Ovary (tissue), 9 donors: ENCODE results near the gene INVS. TPM values are rescaled to one million over a fixed set of nuclear protein-coding genes. Genes with fewer than 3 reads are reported as not detected.
"Not testable (repeated sequence)": the region's sequence is repeated elsewhere in the genome, so short reads cannot be mapped to it uniquely, and the experiment has no call there.

Experiments used
- DNase-seq, 5 donors: peaks; one replicate each; pipeline ENCODE4 v3.0.0-alpha.2; 2019 to 2020
- H3K27ac ChIP-seq, 2 donors: fragments of 200-600 bp; one replicate each; pipeline versions ENCODE4 v1.5.1 to v1.8.0; 2019 to 2022
- H3K27me3 ChIP-seq: fragments of 200-600 bp; one replicate; pipeline ENCODE4 v1.8.0; 2022
- H3K36me3 ChIP-seq: fragments of 200-600 bp; sonication (generic); one replicate; pipeline ENCODE4 v1.5.1; 2019
- H3K4me1 ChIP-seq: one replicate; pipeline ENCODE4 v1.8.1; 2013; ENCODE audit warnings: mild to moderate bottlenecking, moderate library complexity; ENCODE audit not compliant: insufficient read depth
- H3K4me3 ChIP-seq: fragments of 200-600 bp; sonication (generic); one replicate; pipeline ENCODE4 v1.5.1; 2017
- H3K9me3 ChIP-seq, 2 donors: fragments of 200-600 bp in 1 of 2; sonication (generic) in 1 of 2; one replicate each; pipeline versions ENCODE4 v1.5.1 to v1.8.1; 2013 to 2019; ENCODE audit warnings: mild to moderate bottlenecking in 1 of 2, moderate library complexity in 1 of 2
- CTCF ChIP-seq, 3 donors: fragments of 450-650 bp in 2 of 3; fragments of 200-600 bp in 1 of 3; IDR thresholded peaks; one replicate each; pipeline versions ENCODE4 v1.5.1 to v1.8.0; 2016 to 2022; ENCODE audit warnings: antibody characterized with exemption in 3 of 3, mild to moderate bottlenecking in 1 of 3
- EP300 ChIP-seq: sonication (generic); formaldehyde crosslinking; IDR thresholded peaks from one replicate; pipeline ENCODE4 v1.6.1; 2017; ENCODE audit warnings: antibody characterized with exemption
- POLR2A ChIP-seq: fragments of 450-650 bp; IDR thresholded peaks from one replicate; pipeline ENCODE4 v1.6.1; 2017; ENCODE audit warnings: antibody characterized with exemption, mild to moderate bottlenecking, moderate library complexity
- WGBS, 3 donors: extraction: QIAGEN DNeasy Blood & Tissue Kit in 1 of 3; methylation state at CpG; one replicate each; pipeline versions ENCODE4 v1.1.5 to v1.1.7; 2013 to 2017; 5-methylcytosine and 5-hydroxymethylcytosine counted together
- intact Hi-C, 4 donors: fragments of 100-400 bp; cut with DNase I; formaldehyde crosslinking; loops; one replicate each; pipeline versions ENCODE4 v1.11.0 to v1.15.1; 2022 to 2023
- polyA plus RNA-seq, 2 donors: library from polyadenylated mRNA; stranded (reverse); fragments of 200-250 nt in 1 of 2; fragments of 350-450 nt in 1 of 2; fragmentation: Illumina TruSeq in 1 of 2; extraction: RNeasy Lipid Tissue Mini Kit (QIAGEN cat#74804) in 1 of 2; gene quantifications; one replicate each; pipeline ENCODE4 v1.2.3, GENCODE V29; 2013 to 2014
- total RNA-seq, 7 donors: library from RNA; depleted of rRNA in 2 of 7; stranded (reverse); fragments of >200 nt in 2 of 7; fragmentation: NEBNext Ultra II Directional in 3 of 7; extraction: Animal tissue kit (Norgen Biotek cat#: 25700) in 3 of 7; gene quantifications; one replicate each; pipeline versions ENCODE4 v1.1.0 to v1.2.4, GENCODE V29; 2016 to 2023
- donor health status: DM: no; HTN: no; CAD: no; lungs with moderate emphysema.
- donor health status: DM: no; HTN: no; CAD: no.
- donor health status: Bipolar disorder and iron deficiency.
- donor health status: DM: yes; HTN: yes; CAD: no.
- donor health status: DM: no; HTN: no; CAD: no.
- donor health status: DM: yes; HTN: yes; CAD: no.

The INVS gene
- total and polyA plus RNA-seq, 9 donors = 7.7 to 28.4 (median 22.9) TPM

DNA sequence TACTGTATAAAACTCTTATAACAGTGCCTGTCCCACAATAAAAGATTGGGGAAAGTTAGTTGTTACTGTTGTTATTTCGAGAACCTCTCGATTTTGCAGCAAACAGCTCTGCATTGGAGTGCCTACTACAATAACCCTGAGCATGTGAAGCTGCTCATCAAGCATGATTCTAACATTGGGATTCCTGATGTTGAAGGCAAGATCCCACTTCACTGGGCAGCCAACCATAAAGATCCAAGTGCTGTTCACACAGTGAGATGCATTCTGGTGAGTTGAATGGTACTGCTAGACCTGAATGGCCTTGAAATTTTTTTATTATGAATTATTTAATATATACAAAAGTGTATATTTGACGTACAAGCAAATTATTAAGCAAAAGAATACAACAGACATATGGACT lies 130.5 kb downstream of the INVS start:
- 90 to 94% (median 93%) methylated on average over 3 of the region's 3 CpGs for WGBS, 3 donors

GRCh38 chr9:100236986-100237385 lies 137.9 kb downstream of the INVS start:
- H3K27me3 ChIP-seq, H3K4me3 ChIP-seq, H3K27ac ChIP-seq, DNase-seq, H3K4me1 ChIP-seq, intact Hi-C loops, H3K9me3 ChIP-seq, H3K36me3 ChIP-seq: not testable (repeated sequence)
- WGBS, 3 donors = 96 to 99% (median 98%) methylated on average over 7 of the region's 7 CpGs

More for the DNA sequence above, 130.5 kb downstream of the INVS start:
- Histone ChIP-seq H3K36me3 (no peaks in the 10 kb centered on the region), H3K9me3 (no peaks in the 10 kb centered on the region), H3K4me3 (no peak overlapping the region), H3K4me1 (no peaks in the 10 kb centered on the region), H3K27me3 (no peaks in the 10 kb centered on the region), H3K27ac (no peak overlapping the region)
- TF ChIP-seq CTCF (IDR thresholded peaks at IDR 0.05) = no peak
- TF ChIP-seq POLR2A = no peak
- no peak for TF ChIP-seq EP300
- DNase-seq = no peak
- intact Hi-C loops = no loop called here

DNA sequence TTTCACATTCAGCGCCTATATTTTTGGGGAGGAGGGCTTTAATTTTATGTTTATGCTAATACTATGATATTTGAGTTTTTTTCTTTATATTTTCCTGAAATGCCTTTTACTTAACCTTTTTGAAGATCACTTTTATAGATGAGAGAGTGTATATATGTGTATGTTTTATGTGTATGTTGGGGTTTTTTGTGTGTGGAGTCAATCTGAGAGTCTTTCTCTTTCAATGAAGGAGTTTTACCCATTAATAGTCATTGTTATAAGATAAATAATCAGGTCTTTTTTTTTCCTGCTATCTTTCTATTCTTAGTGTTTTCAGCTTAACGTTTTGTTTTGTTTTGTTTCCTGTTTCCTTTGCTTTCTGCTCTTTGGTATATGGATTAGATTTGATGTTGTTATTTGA lies 141.5 kb downstream of the INVS start:
- Histone ChIP-seq H3K9me3 (no peaks in the 10 kb centered on the region), H3K4me3 (no peak overlapping the region), H3K27ac (no peak overlapping the region), H3K27me3 (no peaks in the 10 kb centered on the region), H3K36me3 (no peaks in the 10 kb centered on the region), H3K4me1 (no peaks in the 10 kb centered on the region)
- no peak for DNase-seq
- TF ChIP-seq EP300 (no peak), CTCF (IDR thresholded peaks at IDR 0.05) (no peak), POLR2A (no peak)
- intact Hi-C loops = no loop called here
- 75 to 81% (median 78%) methylated on average over 2 of the region's 2 CpGs for WGBS, 3 donors

DNA sequence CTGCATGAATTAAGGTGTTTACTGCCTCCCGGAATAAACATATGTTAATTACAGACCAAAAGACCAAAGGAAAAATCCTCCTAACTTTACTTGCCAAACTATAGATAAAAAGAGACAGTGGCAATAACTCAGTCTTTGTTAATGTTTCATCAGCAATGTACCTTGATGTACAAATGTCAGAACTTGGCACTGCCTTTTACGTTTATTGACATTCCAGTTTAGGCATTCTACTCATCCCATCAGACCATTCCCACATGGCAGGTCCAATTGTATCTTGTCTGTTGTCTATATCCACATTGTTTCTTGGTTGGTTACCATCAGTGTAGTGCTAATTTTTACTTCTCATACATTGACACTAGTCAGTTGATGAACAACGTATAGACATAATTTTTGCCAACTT lies 168.2 kb downstream of the INVS start:
- no peaks in the 10 kb centered on the region for H3K36me3 ChIP-seq

GRCh38 chr9:100268271-100268670 lies 169.2 kb downstream of the INVS start:
- no peak for DNase-seq
- 88 to 95% (median 88%) methylated on average over 4 of the region's 4 CpGs for WGBS, 3 donors
- Histone ChIP-seq H3K27me3 (no peaks in the 10 kb centered on the region), H3K27ac (no peak overlapping the region), H3K4me1 (no peaks in the 10 kb centered on the region), H3K9me3 (no peaks in the 10 kb centered on the region), H3K36me3 (no peaks in the 10 kb centered on the region), H3K4me3 (no peak overlapping the region)
- no peak for TF ChIP-seq POLR2A
- TF ChIP-seq EP300 = no peak
- TF ChIP-seq CTCF (IDR thresholded peaks at IDR 0.05) = no peak
- intact Hi-C loops = no loop called here

More for the DNA sequence above, 168.2 kb downstream of the INVS start:
- no peak for DNase-seq
- H3K4me1 ChIP-seq = no peaks in the 10 kb centered on the region
- no peak overlapping the region for H3K27ac ChIP-seq
- no peaks in the 10 kb centered on the region for H3K27me3 ChIP-seq
- intact Hi-C loops = no loop called here
- no peaks in the 10 kb centered on the region for H3K9me3 ChIP-seq
- 95 to 98% (median 96%) methylated on average over 3 of the region's 3 CpGs for WGBS, 3 donors
- no peak for TF ChIP-seq POLR2A
- TF ChIP-seq CTCF (IDR thresholded peaks at IDR 0.05) = no peak
- no peak overlapping the region for H3K4me3 ChIP-seq
